HUES48 (cell line): Measurements from ENCODE around the gene EPM2AIP1.
A peak's percentile ranks its signal among the peaks of the same experiment; 100 is the strongest.
"Not testable (repeated sequence)": the region's sequence is repeated elsewhere in the genome, so short reads cannot be mapped to it uniquely, and the experiment has no call there.

Experiments
- H3K27ac ChIP-seq: one replicate; pipeline ENCODE4 v1.7.0; 2013; ENCODE audit warnings: low read depth, low read length, inconsistent platforms
- H3K27me3 ChIP-seq: 2 replicates; pipeline ENCODE4 v1.6.1; 2013; ENCODE audit warnings: mild to moderate bottlenecking, low read length; ENCODE audit not compliant: control insufficient read depth, insufficient read depth
- H3K36me3 ChIP-seq: 2 replicates; pipeline ENCODE4 v1.6.1; 2013; ENCODE audit warnings: low read length; ENCODE audit not compliant: control insufficient read depth, insufficient read depth
- H3K4me1 ChIP-seq: 2 replicates; pipeline ENCODE4 v1.6.1; 2013; ENCODE audit warnings: mild to moderate bottlenecking, low read length; ENCODE audit not compliant: control insufficient read depth, insufficient read depth
- H3K4me3 ChIP-seq: 2 replicates; pipeline ENCODE4 v1.5.1; 2013; ENCODE audit warnings: mild to moderate bottlenecking, low read depth, low read length
- H3K9ac ChIP-seq: 2 replicates; pipeline ENCODE4 v1.6.1; 2013; ENCODE audit warnings: mild to moderate bottlenecking, low read depth, low read length, moderate library complexity
- H3K9me3 ChIP-seq: 2 replicates; pipeline ENCODE4 v1.6.1; 2013; ENCODE audit warnings: low read length; ENCODE audit not compliant: control insufficient read depth, insufficient read depth

The EPM2AIP1 gene

DNA sequence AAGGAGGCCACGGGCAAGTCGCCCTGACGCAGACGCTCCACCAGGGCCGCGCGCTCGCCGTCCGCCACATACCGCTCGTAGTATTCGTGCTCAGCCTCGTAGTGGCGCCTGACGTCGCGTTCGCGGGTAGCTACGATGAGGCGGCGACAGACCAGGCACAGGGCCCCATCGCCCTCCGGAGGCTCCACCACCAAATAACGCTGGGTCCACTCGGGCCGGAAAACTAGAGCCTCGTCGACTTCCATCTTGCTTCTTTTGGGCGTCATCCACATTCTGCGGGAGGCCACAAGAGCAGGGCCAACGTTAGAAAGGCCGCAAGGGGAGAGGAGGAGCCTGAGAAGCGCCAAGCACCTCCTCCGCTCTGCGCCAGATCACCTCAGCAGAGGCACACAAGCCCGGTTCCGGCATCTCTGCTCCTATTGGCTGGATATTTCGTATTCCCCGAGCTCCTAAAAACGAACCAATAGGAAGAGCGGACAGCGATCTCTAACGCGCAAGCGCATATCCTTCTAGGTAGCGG, at the start of gene EPM2AIP1:
EPM2AIP1 (minus strand) TSS at position 326 of the 520 bp plus-strand sequence; CDS start at position 272, 54 bp downstream.
- Histone ChIP-seq H3K9me3 (no peaks in the 10 kb centered on the region), H3K9ac (peak within 1 kb of the TSS; percentile 93), H3K4me3 (peak within 1 kb of the TSS; percentile 86), H3K36me3 (peaks cover 54% of the 10 kb centered on the region), H3K27me3 (no peaks in the 10 kb centered on the region), H3K27ac (peak within 1 kb of the TSS; percentile 97), H3K4me1 (peaks cover 28% of the 10 kb centered on the region)

GRCh38 chr3:37042712-37043111, 49.8 kb upstream of the EPM2AIP1 start:
- not testable (repeated sequence) for H3K27me3 ChIP-seq, H3K9ac ChIP-seq, H3K9me3 ChIP-seq, H3K27ac ChIP-seq, H3K4me1 ChIP-seq, H3K4me3 ChIP-seq
- peaks cover 71% of the 10 kb centered on the region for H3K36me3 ChIP-seq

GRCh38 chr3:37041546-37042195, 48.7 kb upstream of the EPM2AIP1 start:
- Histone ChIP-seq H3K27ac (no peak overlapping the region), H3K9ac (no peak overlapping the region), H3K36me3 (peaks cover 68% of the 10 kb centered on the region), H3K4me3 (no peak overlapping the region), H3K9me3 (no peaks in the 10 kb centered on the region), H3K27me3 (no peaks in the 10 kb centered on the region), H3K4me1 (no peaks in the 10 kb centered on the region)

- Histone ChIP-seq H3K4me1 (no peaks in the 10 kb centered on the region), H3K4me3 (no peak overlapping the region), H3K27ac (no peak overlapping the region), H3K9ac (no peak overlapping the region), H3K9me3 (no peaks in the 10 kb centered on the region), H3K36me3 (peaks cover 76% of the 10 kb centered on the region), H3K27me3 (no peaks in the 10 kb centered on the region)
These were observed 47.3 kb upstream of the EPM2AIP1 start for GRCh38 chr3:37040231-37040630.

GRCh38 chr3:37039161-37039846, 46.4 kb upstream of the EPM2AIP1 start:
- no peaks in the 10 kb centered on the region for H3K4me1 ChIP-seq
- no peak overlapping the region for H3K27ac ChIP-seq
- no peaks in the 10 kb centered on the region for H3K27me3 ChIP-seq
- no peak overlapping the region for H3K4me3 ChIP-seq
- H3K36me3 ChIP-seq, result peaks cover 80% of the 10 kb centered on the region
- no peaks in the 10 kb centered on the region for H3K9me3 ChIP-seq
- H3K9ac ChIP-seq, result no peak overlapping the region

- Histone ChIP-seq H3K9ac (no peak overlapping the region), H3K36me3 (peaks cover 90% of the 10 kb centered on the region), H3K9me3 (no peaks in the 10 kb centered on the region), H3K27ac (no peak overlapping the region), H3K4me3 (no peak overlapping the region), H3K27me3 (no peaks in the 10 kb centered on the region), H3K4me1 (no peaks in the 10 kb centered on the region)
These were observed 44.4 kb upstream of the EPM2AIP1 start for GRCh38 chr3:37037352-37037751.

DNA sequence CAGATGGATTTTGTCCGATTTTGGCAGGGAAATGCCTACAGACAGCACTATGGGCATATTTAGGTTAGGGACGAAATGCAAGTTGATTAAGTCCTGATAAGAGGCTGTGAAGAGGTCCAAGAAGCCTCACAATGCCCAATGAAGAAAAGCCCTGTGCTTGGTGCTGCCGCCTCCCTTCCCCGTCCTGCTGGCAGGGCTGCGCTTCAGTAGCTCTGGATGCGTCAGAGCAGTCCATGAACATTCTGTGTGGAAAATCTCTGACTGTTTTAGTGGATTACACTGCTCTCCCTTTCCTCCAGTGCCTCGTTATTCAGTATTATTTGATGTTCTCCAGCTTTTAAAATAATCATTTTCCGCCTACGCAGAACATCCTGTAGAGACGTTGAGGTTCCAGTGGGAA, 40.0 kb upstream of the EPM2AIP1 start:
- Histone ChIP-seq H3K36me3 (peaks cover 88% of the 10 kb centered on the region), H3K4me3 (no peak overlapping the region), H3K9ac (no peak overlapping the region), H3K9me3 (no peaks in the 10 kb centered on the region), H3K27me3 (no peaks in the 10 kb centered on the region), H3K27ac (no peak overlapping the region), H3K4me1 (no peaks in the 10 kb centered on the region)

DNA sequence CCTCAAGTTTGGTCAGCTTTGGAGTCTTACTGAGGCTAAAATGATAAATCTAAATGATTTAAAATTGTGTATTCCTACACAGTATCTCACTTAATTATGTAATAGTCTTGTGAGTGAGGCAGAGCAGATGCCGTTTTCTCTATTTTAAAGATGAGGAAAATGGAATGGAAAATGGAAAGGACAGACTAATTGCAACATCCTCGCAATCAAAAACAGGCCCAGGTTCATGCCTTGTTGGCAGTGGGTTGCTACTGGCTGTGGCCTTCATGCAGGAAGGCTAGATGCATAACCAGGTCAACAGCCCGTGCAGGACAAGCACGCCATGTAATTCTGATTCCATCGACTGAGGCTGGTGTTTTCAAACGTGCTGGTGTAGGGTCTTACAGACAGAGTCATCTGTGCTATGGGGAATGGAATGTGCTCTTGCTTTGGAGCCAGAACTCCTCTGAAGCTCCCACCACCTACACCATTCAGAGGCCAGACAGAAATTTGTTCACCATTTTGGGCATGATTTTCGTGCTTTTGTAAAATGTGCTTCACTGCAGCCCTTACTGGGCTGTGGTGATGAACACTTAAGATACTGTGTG, 38.3 kb upstream of the EPM2AIP1 start:
- Histone ChIP-seq H3K4me3 (no peak overlapping the region), H3K9ac (no peak overlapping the region), H3K27ac (no peak overlapping the region), H3K4me1 (no peaks in the 10 kb centered on the region), H3K9me3 (no peaks in the 10 kb centered on the region), H3K36me3 (peaks cover 91% of the 10 kb centered on the region), H3K27me3 (no peaks in the 10 kb centered on the region)

GRCh38 chr3:37030588-37030987, 37.7 kb upstream of the EPM2AIP1 start:
- Histone ChIP-seq H3K9ac (no peak overlapping the region), H3K27me3 (no peaks in the 10 kb centered on the region), H3K4me3 (no peak overlapping the region), H3K4me1 (no peaks in the 10 kb centered on the region), H3K9me3 (no peaks in the 10 kb centered on the region), H3K27ac (no peak overlapping the region), H3K36me3 (peaks cover 93% of the 10 kb centered on the region)

- Histone ChIP-seq H3K9ac (no peak overlapping the region), H3K9me3 (no peaks in the 10 kb centered on the region), H3K27me3 (no peaks in the 10 kb centered on the region), H3K36me3 (peaks cover 90% of the 10 kb centered on the region), H3K4me1 (no peaks in the 10 kb centered on the region), H3K27ac (no peak overlapping the region), H3K4me3 (no peak overlapping the region)
These were observed 36.7 kb upstream of the EPM2AIP1 start for GRCh38 chr3:37029516-37030163.

DNA sequence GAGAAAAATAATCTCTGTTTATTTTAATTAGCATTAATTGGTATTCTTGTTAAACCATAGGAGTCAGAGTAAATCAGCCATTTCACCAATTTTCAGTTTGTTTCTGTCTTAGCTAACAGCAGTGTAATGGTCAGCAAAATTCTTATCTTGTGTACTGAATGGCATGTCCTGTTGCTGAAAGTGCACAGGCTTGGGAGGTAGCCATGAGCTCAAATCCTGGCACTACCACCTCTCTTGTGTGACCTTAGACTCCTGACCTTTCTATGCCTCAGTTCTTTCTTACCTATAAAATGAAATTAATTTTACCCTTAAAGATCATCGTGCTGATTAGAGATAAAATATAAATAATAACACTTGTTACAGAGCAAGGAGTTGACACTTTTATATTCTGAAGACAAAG, 36.2 kb upstream of the EPM2AIP1 start:
- no peak overlapping the region for H3K9ac ChIP-seq
- no peaks in the 10 kb centered on the region for H3K4me1 ChIP-seq
- H3K27ac ChIP-seq, result no peak overlapping the region
- H3K36me3 ChIP-seq, result peaks cover 90% of the 10 kb centered on the region
- no peaks in the 10 kb centered on the region for H3K27me3 ChIP-seq
- H3K9me3 ChIP-seq, result no peaks in the 10 kb centered on the region
- H3K4me3 ChIP-seq, result no peak overlapping the region
